ENCODE measurements around the gene XPA. TPM values are rescaled to one million over a fixed set of nuclear protein-coding genes. Genes with fewer than 3 reads are reported as not detected.

Gene XPA
- total and polyA plus RNA-seq, 4 donors = 15.3 to 33.1 (median 24.3) TPM

DNA sequence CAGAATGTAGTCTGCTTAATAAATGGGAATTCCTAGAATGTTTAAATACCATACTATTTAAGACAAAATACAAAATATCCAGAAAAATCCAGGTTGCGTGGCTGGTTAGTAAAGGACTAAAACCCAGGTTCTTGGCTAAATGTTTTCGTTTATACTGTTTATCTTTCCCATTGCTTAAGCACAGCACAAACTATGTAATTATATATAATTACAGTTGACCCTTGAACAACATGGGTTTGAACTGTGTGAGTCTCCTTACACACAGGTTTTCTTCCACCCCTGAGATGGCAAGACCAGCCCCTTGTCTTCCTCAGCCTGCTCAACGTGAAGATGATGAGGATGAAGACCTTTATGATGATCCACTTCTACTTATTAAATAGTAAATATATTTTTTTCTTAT is 24.7 kb downstream of the XPA start:
- intact Hi-C loops (cut with DNase I) = no loop called here
- Histone ChIP-seq H3K4me3 (ENCODE audit: low read length in 2 of 2) (no peak overlapping the region), H3K27me3 (ENCODE audit: control insufficient read depth in 1 of 2, insufficient read depth in 2 of 2, low read length in 1 of 2) (no peaks in the 10 kb centered on the region), H3K36me3 (ENCODE audit: control insufficient read depth in 1 of 2, insufficient read depth in 2 of 2, low read length in 1 of 2) (peaks cover 6 to 19% of the 10 kb centered on the region in 2 donors), H3K4me1 (ENCODE audit: control insufficient read depth in 1 of 2, insufficient read depth in 2 of 2, low read length in 2 of 2) (peaks cover 0 to 5% of the 10 kb centered on the region in 2 donors), H3K27ac (ENCODE audit: low read depth in 1 of 2, low read length in 2 of 2) (no peak overlapping the region), H3K9me3 (ENCODE audit: control insufficient read depth, low read length) (no peaks in the 10 kb centered on the region)
- 87 to 88% methylated on average over 3 of the region's 3 CpGs for WGBS, 2 donors
- ATAC-seq (ENCODE audit: low FRiP score) (no peak), DNase-seq (no peak)

DNA sequence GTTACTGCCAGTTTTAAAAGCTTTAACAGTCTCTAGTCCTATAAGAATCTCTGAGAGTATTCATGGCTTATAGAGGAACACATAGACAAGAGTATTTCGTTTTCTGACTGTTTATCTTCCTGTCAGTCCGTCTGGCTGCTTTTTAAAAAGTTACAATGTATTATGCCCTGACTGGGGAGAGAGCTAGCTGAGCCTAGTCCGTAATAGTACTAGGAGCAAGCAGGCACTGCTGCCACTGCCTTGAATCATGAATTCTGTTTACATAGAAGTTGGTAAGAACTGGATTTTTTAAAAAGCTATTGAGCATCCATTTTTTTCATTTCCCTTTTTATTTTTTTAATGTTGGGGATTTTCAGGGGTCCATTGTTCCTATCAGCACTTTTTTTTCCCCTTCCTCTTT is 26.6 kb downstream of the XPA start:
- no peak for ATAC-seq (ENCODE audit: low FRiP score)
- Histone ChIP-seq H3K36me3 (ENCODE audit: control insufficient read depth in 1 of 2, insufficient read depth in 2 of 2, low read length in 1 of 2) (peaks cover 8 to 24% of the 10 kb centered on the region in 2 donors), H3K4me1 (ENCODE audit: control insufficient read depth in 1 of 2, insufficient read depth in 2 of 2, low read length in 2 of 2) (no peaks in the 10 kb centered on the region), H3K9me3 (ENCODE audit: control insufficient read depth, low read length) (no peaks in the 10 kb centered on the region), H3K27ac (ENCODE audit: low read depth in 1 of 2, low read length in 2 of 2) (no peak overlapping the region), H3K27me3 (ENCODE audit: control insufficient read depth in 1 of 2, insufficient read depth in 2 of 2, low read length in 1 of 2) (no peaks in the 10 kb centered on the region), H3K4me3 (ENCODE audit: low read length in 2 of 2) (no peak overlapping the region)
- 50 to 55% methylated on average over 3 of the region's 3 CpGs for WGBS, 2 donors
- intact Hi-C loops (cut with DNase I) = no loop called here
- no peak for DNase-seq

DNA sequence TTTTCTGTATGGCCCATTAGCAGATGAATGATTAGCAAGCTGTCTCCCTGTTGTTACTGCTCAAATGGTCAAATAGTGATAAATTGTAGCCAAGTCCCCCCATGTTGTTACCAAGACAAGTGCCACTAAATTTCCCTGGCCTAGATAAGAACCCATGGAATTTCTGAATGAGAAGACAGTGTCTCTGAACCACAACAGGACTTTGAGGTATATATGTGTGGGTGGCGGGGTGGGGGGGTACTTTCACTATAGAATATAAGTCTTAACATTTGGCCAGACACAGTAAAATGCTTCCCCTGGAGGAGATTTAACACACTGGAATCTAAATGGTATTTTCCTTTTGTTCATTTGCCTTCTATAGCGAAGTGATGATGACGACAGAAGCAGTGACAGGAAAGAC is 28.7 kb downstream of the XPA start:
- Histone ChIP-seq H3K4me3 (ENCODE audit: low read length in 2 of 2) (no peak overlapping the region), H3K4me1 (ENCODE audit: control insufficient read depth in 1 of 2, insufficient read depth in 2 of 2, low read length in 2 of 2) (no peaks in the 10 kb centered on the region), H3K27ac (ENCODE audit: low read depth in 1 of 2, low read length in 2 of 2) (no peak overlapping the region), H3K9me3 (ENCODE audit: control insufficient read depth, low read length) (no peaks in the 10 kb centered on the region), H3K27me3 (ENCODE audit: control insufficient read depth in 1 of 2, insufficient read depth in 2 of 2, low read length in 1 of 2) (no peaks in the 10 kb centered on the region), H3K36me3 (ENCODE audit: control insufficient read depth in 1 of 2, insufficient read depth in 2 of 2, low read length in 1 of 2) (peaks cover 10 to 36% of the 10 kb centered on the region in 2 donors)
- WGBS, 2 donors = 94 to 95% methylated on average over 3 of the region's 3 CpGs
- intact Hi-C loops (cut with DNase I) = no loop called here
- ATAC-seq (ENCODE audit: low FRiP score) = no peak
- DNase-seq = no peak

DNA sequence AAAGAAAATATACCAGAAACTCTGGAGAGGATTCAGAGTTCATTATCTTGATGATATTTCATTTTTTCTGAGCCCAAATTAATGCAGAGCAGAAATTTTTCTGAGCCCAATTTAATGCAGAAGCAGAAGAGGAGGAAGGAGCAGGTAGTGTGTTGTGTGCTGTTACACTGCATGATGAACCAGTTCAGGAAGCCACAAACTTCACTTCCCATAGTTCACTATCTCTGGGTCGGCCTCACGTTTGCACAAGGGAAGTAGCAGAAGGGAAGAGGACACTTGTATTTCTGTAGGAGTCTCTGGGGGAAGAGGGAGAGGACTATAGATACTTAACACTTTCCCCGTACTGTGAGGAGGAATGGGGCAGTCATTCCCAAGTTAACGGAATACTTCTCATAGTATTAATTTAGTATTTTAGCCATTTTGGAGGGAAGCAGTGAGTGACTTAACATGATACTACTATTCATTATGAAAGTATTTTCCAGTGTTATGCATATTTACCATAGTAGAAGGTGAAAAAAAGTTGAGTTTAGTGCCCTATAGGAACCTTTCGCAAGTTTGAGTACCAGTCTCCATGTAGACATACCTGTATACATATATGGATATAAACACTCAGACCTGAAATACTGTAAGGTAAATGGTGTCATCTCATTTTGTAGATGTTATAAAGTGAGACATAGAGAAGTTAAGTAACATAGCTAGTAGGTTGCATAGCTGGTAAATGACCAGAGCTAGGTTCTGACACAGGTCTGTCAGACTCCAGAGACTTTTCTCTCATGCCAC is 30.0 kb downstream of the XPA start:
- Histone ChIP-seq H3K36me3 (ENCODE audit: control insufficient read depth in 1 of 2, insufficient read depth in 2 of 2, low read length in 1 of 2) (peaks cover 10 to 36% of the 10 kb centered on the region in 2 donors), H3K4me1 (ENCODE audit: control insufficient read depth in 1 of 2, insufficient read depth in 2 of 2, low read length in 2 of 2) (no peaks in the 10 kb centered on the region), H3K4me3 (ENCODE audit: low read length in 2 of 2) (no peak overlapping the region), H3K27me3 (ENCODE audit: control insufficient read depth in 1 of 2, insufficient read depth in 2 of 2, low read length in 1 of 2) (no peaks in the 10 kb centered on the region), H3K27ac (ENCODE audit: low read depth in 1 of 2, low read length in 2 of 2) (no peak overlapping the region), H3K9me3 (ENCODE audit: control insufficient read depth, low read length) (no peaks in the 10 kb centered on the region)
- intact Hi-C loops (cut with DNase I) = no loop called here
- DNase-seq = no peak
- whole genome bisulfite sequencing, 2 donors = 82 to 83% methylated on average over 5 of the region's 5 CpGs
- no peak for ATAC-seq (ENCODE audit: low FRiP score)

DNA sequence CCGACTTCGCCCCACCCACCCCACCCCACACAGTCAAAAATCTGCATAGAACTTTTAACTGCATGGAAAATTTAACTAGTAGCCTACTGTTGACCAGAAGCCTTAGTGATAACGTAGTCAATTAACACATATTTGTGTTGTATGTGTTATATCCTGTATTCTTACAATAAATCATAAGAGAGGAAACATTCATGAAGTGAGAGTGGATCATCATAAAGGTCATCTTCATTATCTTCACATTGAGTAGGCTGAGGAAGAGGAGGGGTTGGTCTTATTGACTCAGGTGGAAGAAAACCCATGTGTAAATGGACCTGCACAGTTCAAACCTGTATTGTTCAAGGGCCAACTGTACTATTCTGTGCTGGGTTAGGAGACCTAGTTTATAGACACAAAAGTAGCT is 31.4 kb downstream of the XPA start:
- no peaks in the 10 kb centered on the region for H3K4me1 ChIP-seq (ENCODE audit: control insufficient read depth in 1 of 2, insufficient read depth in 2 of 2, low read length in 2 of 2)
- intact Hi-C loops (cut with DNase I) = no loop called here
- no peaks in the 10 kb centered on the region for H3K27me3 ChIP-seq (ENCODE audit: control insufficient read depth in 1 of 2, insufficient read depth in 2 of 2, low read length in 1 of 2)
- ATAC-seq (ENCODE audit: low FRiP score) (no peak), DNase-seq (no peak)
- peaks cover 10 to 36% of the 10 kb centered on the region in 2 donors for H3K36me3 ChIP-seq (ENCODE audit: control insufficient read depth in 1 of 2, insufficient read depth in 2 of 2, low read length in 1 of 2)
- H3K4me3 ChIP-seq (ENCODE audit: low read length in 2 of 2) = no peak overlapping the region
- WGBS, 2 donors = 95 to 98% methylated on average over 3 of the region's 3 CpGs
- no peaks in the 10 kb centered on the region for H3K9me3 ChIP-seq (ENCODE audit: control insufficient read depth, low read length)
- H3K27ac ChIP-seq (ENCODE audit: low read depth in 1 of 2, low read length in 2 of 2) = no peak overlapping the region

DNA sequence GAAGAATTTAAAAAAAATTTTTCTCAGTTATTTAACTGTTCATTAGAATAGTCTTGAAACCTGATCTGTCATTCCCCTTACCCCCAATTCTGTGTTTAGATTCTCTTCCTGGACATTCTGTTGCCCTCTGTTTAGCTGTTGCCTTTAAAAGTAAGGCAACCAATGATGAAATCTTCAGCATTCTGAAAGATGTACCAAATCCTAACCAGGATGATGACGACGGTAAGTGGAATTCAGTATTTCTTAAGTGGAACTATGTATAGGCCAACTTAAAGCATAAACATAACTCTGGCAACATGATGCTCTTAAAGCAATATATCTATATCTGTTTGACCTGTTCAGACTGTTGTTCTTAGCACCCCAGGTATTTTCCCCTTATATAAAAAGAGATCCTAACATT is 36.3 kb downstream of the XPA start:
- intact Hi-C loops (cut with DNase I) = no loop called here

DNA sequence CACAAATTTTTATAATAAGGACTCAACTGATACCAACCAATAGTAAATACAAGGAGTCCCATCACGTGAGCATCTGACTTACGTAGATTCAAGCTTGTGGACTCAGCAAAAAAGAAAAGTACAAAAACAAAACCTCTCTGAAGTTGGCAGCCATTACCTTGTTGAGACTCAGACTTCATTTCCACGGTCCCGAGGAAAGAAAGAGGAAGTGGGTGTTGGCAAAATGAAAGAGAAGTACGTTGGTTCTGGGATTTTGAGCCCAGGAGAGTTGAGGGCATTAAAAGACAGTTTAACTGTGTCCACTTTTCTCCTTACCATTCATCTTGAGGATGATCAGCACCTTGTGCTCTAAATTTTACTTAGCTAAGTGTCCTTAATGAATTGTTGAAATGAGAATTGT is 36.8 kb downstream of the XPA start:
- H3K9me3 ChIP-seq (ENCODE audit: control insufficient read depth, low read length) = no peaks in the 10 kb centered on the region
- DNase-seq = no peak
- WGBS, 2 donors = 34 to 38% methylated on average over 5 of the region's 5 CpGs
- H3K4me1 ChIP-seq (ENCODE audit: control insufficient read depth in 1 of 2, insufficient read depth in 2 of 2, low read length in 2 of 2) = no peaks in the 10 kb centered on the region
- no peak overlapping the region for H3K4me3 ChIP-seq (ENCODE audit: low read length in 2 of 2)
- intact Hi-C loops (cut with DNase I) = no loop called here
- peak overlapping the region in 1 of 2 donors; percentile 28 for H3K27ac ChIP-seq (ENCODE audit: low read depth in 1 of 2, low read length in 2 of 2)
- ATAC-seq (ENCODE audit: low FRiP score) = no peak
- peaks cover 6 to 13% of the 10 kb centered on the region in 2 donors for H3K36me3 ChIP-seq (ENCODE audit: control insufficient read depth in 1 of 2, insufficient read depth in 2 of 2, low read length in 1 of 2)
- no peaks in the 10 kb centered on the region for H3K27me3 ChIP-seq (ENCODE audit: control insufficient read depth in 1 of 2, insufficient read depth in 2 of 2, low read length in 1 of 2)

More for the DNA sequence above, 36.3 kb downstream of the XPA start:
- H3K9me3 ChIP-seq (ENCODE audit: control insufficient read depth, low read length) = no peaks in the 10 kb centered on the region
- DNase-seq (no peak), ATAC-seq (ENCODE audit: low FRiP score) (no peak)
- no peak overlapping the region for H3K27ac ChIP-seq (ENCODE audit: low read depth in 1 of 2, low read length in 2 of 2)
- 87 to 94% methylated on average over 2 of the region's 2 CpGs for WGBS, 2 donors
- no peak overlapping the region for H3K4me3 ChIP-seq (ENCODE audit: low read length in 2 of 2)
- no peaks in the 10 kb centered on the region for H3K27me3 ChIP-seq (ENCODE audit: control insufficient read depth in 1 of 2, insufficient read depth in 2 of 2, low read length in 1 of 2)
- H3K36me3 ChIP-seq (ENCODE audit: control insufficient read depth in 1 of 2, insufficient read depth in 2 of 2, low read length in 1 of 2) = peaks cover 6 to 16% of the 10 kb centered on the region in 2 donors
- no peaks in the 10 kb centered on the region for H3K4me1 ChIP-seq (ENCODE audit: control insufficient read depth in 1 of 2, insufficient read depth in 2 of 2, low read length in 2 of 2)

DNA sequence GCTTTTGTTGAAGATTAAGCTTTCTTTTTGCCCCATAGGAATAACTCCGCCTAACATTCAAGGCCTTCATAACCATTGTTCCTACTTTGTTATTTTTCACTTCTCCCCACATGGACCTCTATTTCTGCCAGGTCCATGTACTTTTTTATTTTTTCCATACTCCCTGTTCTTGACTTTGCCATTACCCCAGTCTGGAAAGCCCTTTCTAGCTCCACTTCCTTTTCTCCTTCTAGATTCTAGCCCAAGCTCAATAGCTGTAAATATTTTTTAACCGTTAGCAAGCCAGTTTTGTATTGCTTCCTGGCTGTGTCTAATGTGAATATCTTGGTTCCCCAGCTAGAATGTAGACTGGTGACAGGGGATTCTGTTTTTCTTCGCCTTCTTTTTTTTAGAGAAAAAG is 37.4 kb downstream of the XPA start:
- DNase-seq (no peak), ATAC-seq (ENCODE audit: low FRiP score) (no peak)
- intact Hi-C loops (cut with DNase I) = no loop called here
- Histone ChIP-seq H3K4me3 (ENCODE audit: low read length in 2 of 2) (no peak overlapping the region), H3K4me1 (ENCODE audit: control insufficient read depth in 1 of 2, insufficient read depth in 2 of 2, low read length in 2 of 2) (no peaks in the 10 kb centered on the region), H3K36me3 (ENCODE audit: control insufficient read depth in 1 of 2, insufficient read depth in 2 of 2, low read length in 1 of 2) (peaks cover 5 to 8% of the 10 kb centered on the region in 2 donors), H3K27me3 (ENCODE audit: control insufficient read depth in 1 of 2, insufficient read depth in 2 of 2, low read length in 1 of 2) (no peaks in the 10 kb centered on the region), H3K9me3 (ENCODE audit: control insufficient read depth, low read length) (no peaks in the 10 kb centered on the region), H3K27ac (ENCODE audit: low read depth in 1 of 2, low read length in 2 of 2) (no peak overlapping the region)
- 89 to 91% methylated on average over 3 of the region's 3 CpGs for WGBS, 2 donors

DNA sequence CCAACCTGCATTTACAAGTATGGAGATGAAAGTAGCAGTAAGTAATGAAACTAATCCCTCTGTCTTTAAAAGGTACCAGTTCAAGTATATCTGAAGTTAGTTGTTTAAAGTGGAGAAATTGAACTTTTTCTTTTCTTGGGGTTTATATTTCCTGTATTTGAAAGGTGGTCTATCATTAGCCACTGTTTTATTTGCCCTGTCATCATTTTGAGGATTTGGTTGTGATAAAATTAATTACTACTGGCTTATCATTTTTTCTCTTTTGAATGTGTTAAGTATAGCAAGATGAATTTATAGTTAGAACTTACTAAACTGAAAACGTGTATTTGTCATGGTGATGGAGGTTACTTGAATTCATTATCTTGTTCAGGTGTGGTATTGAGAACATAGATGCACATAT is 38.4 kb downstream of the XPA start:
- WGBS, 2 donors = 70 to 81% methylated on average over 1 of the region's 1 CpG
- no peak overlapping the region for H3K27ac ChIP-seq (ENCODE audit: low read depth in 1 of 2, low read length in 2 of 2)
- no peaks in the 10 kb centered on the region for H3K9me3 ChIP-seq (ENCODE audit: control insufficient read depth, low read length)
- H3K36me3 ChIP-seq (ENCODE audit: control insufficient read depth in 1 of 2, insufficient read depth in 2 of 2, low read length in 1 of 2) = peaks cover 2 to 3% of the 10 kb centered on the region in 2 donors
- DNase-seq (no peak), ATAC-seq (ENCODE audit: low FRiP score) (no peak)
- no peak overlapping the region for H3K4me3 ChIP-seq (ENCODE audit: low read length in 2 of 2)
- intact Hi-C loops (cut with DNase I) = no loop called here
- H3K4me1 ChIP-seq (ENCODE audit: control insufficient read depth in 1 of 2, insufficient read depth in 2 of 2, low read length in 2 of 2) = no peaks in the 10 kb centered on the region
- H3K27me3 ChIP-seq (ENCODE audit: control insufficient read depth in 1 of 2, insufficient read depth in 2 of 2, low read length in 1 of 2) = no peaks in the 10 kb centered on the region

All from aorta (tissue), 5 donors.